H1 (cell line): ENCODE results near the gene MCF2L. TPM values are rescaled to one million over a fixed set of nuclear protein-coding genes. Genes with fewer than 3 reads are reported as not detected.

Source experiments
- CTCF ChIA-PET: fragments of 300-600 bp; sonication (Branson Sonifier 250); formaldehyde crosslinking; loops from one replicate; lab custom pipeline; 2021; ENCODE audit not compliant: partially characterized antibody; lab: Charles Lee
- POLR2A ChIA-PET: fragments of 300-600 bp; sonication (Branson Sonifier 250); formaldehyde crosslinking; loops from one replicate; lab custom pipeline; 2021; ENCODE audit warnings: inconsistent platforms; ENCODE audit not compliant: partially characterized antibody; lab: Charles Lee
- DNase-seq, 2 experiments: peaks; one replicate each; pipeline versions ENCODE4 v3.0.0 to v3.0.0-alpha.2; 2010 to 2022; ENCODE audit warnings: low spot score in 2 of 2, low read depth in 1 of 2, mixed read lengths in 1 of 2
- FAIRE-seq: peaks from 2 replicates; lab custom pipeline; 2011; peaks lifted over from hg19 to GRCh38; lab: Jason Lieb, UNC
- H2AFZ ChIP-seq: 2 replicates; pipeline ENCODE4 v1.8.1; 2012; ENCODE audit warnings: low read length, inconsistent platforms
- H2AK5ac ChIP-seq: 2 replicates; pipeline ENCODE4 v1.6.1; 2013; ENCODE audit warnings: low read depth, low read length
- H2BK120ac ChIP-seq: replicated peaks from 2 replicates; pipeline ENCODE3; 2013; ENCODE audit warnings: low read depth, low read length, inconsistent platforms
- H2BK12ac ChIP-seq: 2 replicates; pipeline ENCODE4 v1.6.1; 2013; ENCODE audit warnings: low read depth, low read length
- H2BK15ac ChIP-seq: 2 replicates; pipeline ENCODE4 v1.6.1; 2013; ENCODE audit warnings: low read length
- H2BK20ac ChIP-seq: 2 replicates; pipeline ENCODE4 v1.6.1; 2013; ENCODE audit warnings: low read length
- H2BK5ac ChIP-seq: 2 replicates; pipeline ENCODE4 v1.6.1; 2013; ENCODE audit warnings: low read depth, low read length
- H3K14ac ChIP-seq: 2 replicates; pipeline ENCODE4 v1.6.1; 2013; ENCODE audit warnings: inconsistent platforms; ENCODE audit not compliant: insufficient read length
- H3K18ac ChIP-seq: 2 replicates; pipeline ENCODE4 v1.6.1; 2013; ENCODE audit warnings: low read length; ENCODE audit errors: extremely low read depth
- H3K23ac ChIP-seq: 2 replicates; pipeline ENCODE4 v1.6.1; 2013; ENCODE audit warnings: inconsistent platforms; ENCODE audit not compliant: insufficient read length
- H3K23me2 ChIP-seq: 2 replicates; pipeline ENCODE4 v1.6.1; 2013; ENCODE audit warnings: low read depth, low read length
- H3K27ac ChIP-seq: 2 replicates; pipeline ENCODE4 v1.6.1; 2011; ENCODE audit warnings: low read depth, low read length, inconsistent platforms
- H3K27me3 ChIP-seq, 4 experiments: replicated peaks in 1 of 4; 1 replicate in 1 of 4; 2 replicates in 3 of 4; pipeline versions ENCODE4 v1.6.1 to v1.8.1; 2011 to 2013; ENCODE audit warnings: low read length in 3 of 4, mild to moderate bottlenecking in 3 of 4, inconsistent platforms in 2 of 4, mixed read lengths in 2 of 4, moderate library complexity in 1 of 4; ENCODE audit not compliant: control insufficient read depth in 3 of 4, insufficient read depth in 3 of 4; ENCODE audit errors: extremely low read depth in 1 of 4
- H3K36me3 ChIP-seq, 4 experiments: 2 replicates each; pipeline versions ENCODE4 v1.6.1 to v1.8.1; 2011 to 2013; ENCODE audit warnings: mild to moderate bottlenecking in 4 of 4, low read length in 3 of 4, moderate library complexity in 2 of 4, control low read depth in 1 of 4, inconsistent platforms in 1 of 4; ENCODE audit not compliant: insufficient read depth in 4 of 4, control insufficient read depth in 2 of 4
- H3K4ac ChIP-seq: replicated peaks from 2 replicates; pipeline ENCODE3; 2013; ENCODE audit warnings: low read length, low read depth, mixed read lengths, inconsistent platforms; ENCODE audit not compliant: insufficient read length
- H3K4me1 ChIP-seq, 4 experiments: replicated peaks in 1 of 4; 1 replicate in 1 of 4; 2 replicates in 3 of 4; pipeline versions ENCODE4 v1.6.1 to v1.8.1; 2011 to 2013; ENCODE audit warnings: low read length in 3 of 4, inconsistent platforms in 2 of 4, mixed read lengths in 1 of 4; ENCODE audit not compliant: insufficient read depth in 4 of 4, control insufficient read depth in 3 of 4
- H3K4me2 ChIP-seq, 2 experiments: 2 replicates each; pipeline versions ENCODE4 v1.6.1 to v1.8.1; 2011 to 2013; ENCODE audit warnings: low read depth in 2 of 2, low read length in 2 of 2, control low read depth in 1 of 2, inconsistent platforms in 1 of 2, mild to moderate bottlenecking in 1 of 2; ENCODE audit not compliant: insufficient read depth in 1 of 2
- H3K4me3 ChIP-seq, 4 experiments: fragments of 200-600, 300-600 bp in 1 of 4; sonication (generic), shearing (Covaris generic), sonication (Bioruptor Twin) in 1 of 4; 2 replicates each; pipeline versions ENCODE4 v1.5.1 to v1.8.1; 2011 to 2016; ENCODE audit warnings: low read length in 4 of 4, low read depth in 3 of 4, control low read depth in 2 of 4, inconsistent platforms in 2 of 4, mild to moderate bottlenecking in 2 of 4, mixed read lengths in 1 of 4, moderate library complexity in 1 of 4; ENCODE audit not compliant: insufficient read depth in 2 of 4; ENCODE audit errors: extremely low read depth in 1 of 4
- H3K56ac ChIP-seq: replicated peaks from 2 replicates; pipeline ENCODE3; 2013; ENCODE audit warnings: low read depth, mild to moderate bottlenecking, mixed read lengths, low read length, inconsistent platforms; ENCODE audit not compliant: insufficient read length
- H3K79me1 ChIP-seq: 2 replicates; pipeline ENCODE4 v1.6.1; 2013; ENCODE audit warnings: low read depth, low read length, control low read depth
- H3K79me2 ChIP-seq, 2 experiments: 2 replicates each; pipeline versions ENCODE4 v1.6.1 to v1.8.1; 2012 to 2013; ENCODE audit warnings: low read length in 2 of 2, mild to moderate bottlenecking in 2 of 2, inconsistent platforms in 1 of 2; ENCODE audit not compliant: insufficient read depth in 2 of 2, control insufficient read depth in 1 of 2
- H3K9ac ChIP-seq, 4 experiments: replicated peaks in 1 of 4; 1 replicate in 1 of 4; 2 replicates in 3 of 4; pipeline versions ENCODE4 v1.6.1 to v1.8.1; 2011 to 2013; ENCODE audit warnings: low read depth in 3 of 4, low read length in 3 of 4, control low read depth in 2 of 4, mild to moderate bottlenecking in 2 of 4, moderate library complexity in 2 of 4, inconsistent platforms in 1 of 4; ENCODE audit errors: extremely low read depth in 1 of 4
- H3K9me3 ChIP-seq, 2 experiments: 2 replicates each; pipeline versions ENCODE4 v1.6.1 to v1.8.1; 2012 to 2013; ENCODE audit warnings: mild to moderate bottlenecking in 2 of 2, moderate library complexity in 2 of 2, control low read depth in 1 of 2, inconsistent platforms in 1 of 2, low read depth in 1 of 2, low read length in 1 of 2, mixed read lengths in 1 of 2; ENCODE audit not compliant: insufficient read depth in 2 of 2
- H4K20me1 ChIP-seq, 2 experiments: replicated peaks in 1 of 2; 2 replicates each; pipeline versions ENCODE3 to v1.8.1; 2011 to 2013; ENCODE audit warnings: inconsistent platforms in 2 of 2, low read length in 2 of 2, mild to moderate bottlenecking in 1 of 2; ENCODE audit not compliant: insufficient read depth in 2 of 2, control insufficient read depth in 1 of 2
- H4K5ac ChIP-seq: 2 replicates; pipeline ENCODE4 v1.6.1; 2013; ENCODE audit warnings: low read length, low read depth, mixed read lengths, inconsistent platforms; ENCODE audit not compliant: insufficient read length
- H4K8ac ChIP-seq: 2 replicates; pipeline ENCODE4 v1.8.0; 2013; ENCODE audit warnings: mild to moderate bottlenecking, moderate library complexity, low read length, inconsistent platforms; ENCODE audit not compliant: insufficient read depth; ENCODE audit errors: extremely low read depth
- H4K91ac ChIP-seq: replicated peaks from 2 replicates; pipeline ENCODE3; 2013; ENCODE audit warnings: low read length, mixed read lengths, inconsistent platforms; ENCODE audit not compliant: insufficient read length
- BACH1 ChIP-seq: IDR thresholded peaks from 2 replicates; pipeline ENCODE4 v1.6.1; 2012; ENCODE audit warnings: low read length, improper control_type of control experiment
- CBX5 ChIP-seq: fragments of 300-800, 300-1000 bp; sonication (generic); IDR thresholded peaks from 2 replicates; pipeline ENCODE4 v1.7.1; 2016; ENCODE audit warnings: antibody characterized with exemption, low read length, low read depth
- CREB1 ChIP-seq: IDR thresholded peaks from 2 replicates; pipeline ENCODE4 v1.6.1; 2012; ENCODE audit warnings: inconsistent platforms
- EZH2 ChIP-seq: fragments of 200-600 bp; sonication (generic); IDR thresholded peaks from 2 replicates; pipeline ENCODE4 v1.7.1; 2012; ENCODE audit warnings: low read depth, mild to moderate bottlenecking, moderate library complexity, low read length, inconsistent platforms; ENCODE audit not compliant: severe bottlenecking
- GTF2F1 ChIP-seq: IDR thresholded peaks from 2 replicates; pipeline ENCODE4 v1.6.1; 2012; ENCODE audit warnings: low read depth, low read length, improper control_type of control experiment, borderline replicate concordance
- HDAC6 ChIP-seq: IDR thresholded peaks from one replicate; pipeline ENCODE4 v1.7.1; 2012; ENCODE audit warnings: low read depth, mild to moderate bottlenecking, inconsistent platforms, low read length, moderate library complexity
- KDM1A ChIP-seq: fragments of 200-600, 300-600 bp; sonication (generic); IDR thresholded peaks from 2 replicates; pipeline ENCODE4 v1.7.1; 2016; ENCODE audit warnings: mild to moderate bottlenecking, low read length, borderline replicate concordance
- KDM4A ChIP-seq: IDR thresholded peaks from one replicate; pipeline ENCODE4 v1.7.1; 2012; ENCODE audit warnings: low read depth, mild to moderate bottlenecking, moderate library complexity, low read length, inconsistent platforms; ENCODE audit not compliant: severe bottlenecking
- KDM5A ChIP-seq: fragments of 200-600 bp; IDR thresholded peaks from 2 replicates; pipeline ENCODE4 v1.7.1; 2012; ENCODE audit warnings: mild to moderate bottlenecking, low read length, inconsistent platforms, mixed read lengths
- SRF ChIP-seq: IDR thresholded peaks from 2 replicates; pipeline ENCODE4 v1.6.1; 2011; ENCODE audit warnings: mild to moderate bottlenecking, low read depth, low read length, moderate library complexity
- TAF7 ChIP-seq: optimal IDR thresholded peaks from 2 replicates; pipeline ENCODE3; 2011; ENCODE audit warnings: low read depth, mild to moderate bottlenecking, inconsistent platforms, low read length, moderate library complexity, borderline replicate concordance
- WGBS, 2 experiments: shearing (Covaris generic) in 1 of 2; methylation state at CpG; one replicate each; pipeline versions ENCODE4 v1.1.6 to v1.1.7; 2013 to 2015; ENCODE audit warnings: low lambda C conversion rate in 2 of 2, mixed read lengths in 2 of 2, inconsistent platforms in 1 of 2, low coverage in 1 of 2, missing lambda C conversion rate in 1 of 2; ENCODE audit not compliant: insufficient replicate concordance in 2 of 2, insufficient coverage in 1 of 2, insufficient read length in 1 of 2; ENCODE audit errors: extremely low coverage in 1 of 2, missing lambda C conversion rate in 1 of 2; 5-methylcytosine and 5-hydroxymethylcytosine counted together
- polyA plus RNA-seq, 7 experiments: library from polyadenylated mRNA; depleted of rRNA in 3 of 7; stranded (reverse) in 5 of 7; unstranded in 2 of 7; fragments of >200 nt in 5 of 7; fragments of 200-250 nt in 2 of 7; gene quantifications; 1 replicate in 5 of 7; 2 replicates in 1 of 7; 4 replicates in 1 of 7; pipeline versions ENCODE4 v1.2.1 to v1.2.3, GENCODE V29; 2011 to 2013; ENCODE audit warnings: missing spikeins in 2 of 7, mixed read lengths in 2 of 7
- total RNA-seq: library from RNA; stranded (reverse); fragmentation: NEBNext Ultra II Directional; extraction: Animal tissue kit (Norgen Biotek cat#: 25700); gene quantifications from 2 replicates; pipeline ENCODE4 v1.2.1, GENCODE V29; 2021

Gene MCF2L
- total and polyA plus RNA-seq, 2 of the 8 experiments (the other 6 are each of a cell fraction or from before 2014, with no cell fraction given): 10.1 to 24.4 TPM

- Histone ChIP-seq H2BK120ac (no peak overlapping the region), H4K8ac (peak overlapping the region; percentile 31; the same call in 1 of the 2 replicates), H3K4me3 (no peak overlapping the region), H4K20me1 (peaks cover 3 to 21% of the 10 kb centered on the region in 2 experiments), H2BK12ac (no peak overlapping the region), H3K4me2 (no peak overlapping the region), H4K91ac (no peak overlapping the region), H3K4me1 (peaks cover 0 to 3% (median under 1%) of the 10 kb centered on the region in 4 experiments; a peak in 2 of 7 replicates), H3K56ac (no peak overlapping the region), H3K23ac (no peak overlapping the region), H3K79me2 (no peaks in the 10 kb centered on the region), H3K23me2 (peaks cover 22% of the 10 kb centered on the region), H2AK5ac (no peak overlapping the region), H3K79me1 (peaks cover 12% of the 10 kb centered on the region), H2BK15ac (no peak overlapping the region), H2AFZ (no peak overlapping the region), H3K4ac (no peak overlapping the region), H3K14ac (no peak overlapping the region), H3K27me3 (peaks cover 0 to 8% (median 4%) of the 10 kb centered on the region in 4 experiments; a peak in 4 of 7 replicates), H3K36me3 (no peaks in the 10 kb centered on the region), H3K9me3 (peaks cover 4% of the 10 kb centered on the region in 2 experiments; a peak in 3 of 4 replicates), H3K27ac (no peak overlapping the region), H3K18ac (no peak overlapping the region), H2BK20ac (no peak overlapping the region), H2BK5ac (no peak overlapping the region), H3K9ac (no peak overlapping the region), H4K5ac (no peak overlapping the region)
- FAIRE-seq: no peak
- no peak for DNase-seq
- WGBS, 2 experiments: 93% methylated on average over 23 of the region's 23 CpGs; no CpG with 5 or more reads in 1 of the 2 experiments
- ChIA-PET CTCF (interaction anchor here (0.7 to 3.2 kb wide), 12 partner anchors 8 to 115 kb away, joined by 3 to 24 read pairs (median 4); no protein-coding TSS in a partner anchor), POLR2A (interaction anchor here (0.6 to 1.2 kb wide), 2 partner anchors 14 to 25 kb away, joined by 3 read pairs; no protein-coding TSS in a partner anchor)
- no peak for TF ChIP-seq CREB1
- no peak for TF ChIP-seq KDM1A
- TF ChIP-seq HDAC6: no peak
- no peak for TF ChIP-seq CBX5
- no peak for TF ChIP-seq SRF
- no peak for TF ChIP-seq GTF2F1
- TF ChIP-seq EZH2: no peak
- TF ChIP-seq KDM5A: no peak
- TF ChIP-seq TAF7: no peak
- TF ChIP-seq KDM4A: no peak
- TF ChIP-seq BACH1: no peak
Measured at GRCh38 chr13:112970552-112971287, 1.7 kb downstream of the MCF2L start.
